HL-60/S4 treated with phorbol 12-myristate 13-acetate at 8.2 ng/mL for 4 days and 3 days (cell line): ENCODE measurements around the gene THBS3.
"Not testable (repeated sequence)": the region's sequence is repeated elsewhere in the genome, so short reads cannot be mapped to it uniquely, and the experiment has no call there.

Experiments
- in situ Hi-C: fragments of 300-500 bp; cut with MboI; formaldehyde crosslinking; loops from 2 replicates; pipeline ENCODE4 v1.15.0; 2022; ENCODE audit warnings: low sequenced_read_pairs

Gene THBS3

GRCh38 chr1:155235375-155235774 is 27.7 kb upstream of the THBS3 start:
- in situ Hi-C loops: not testable (repeated sequence)

DNA sequence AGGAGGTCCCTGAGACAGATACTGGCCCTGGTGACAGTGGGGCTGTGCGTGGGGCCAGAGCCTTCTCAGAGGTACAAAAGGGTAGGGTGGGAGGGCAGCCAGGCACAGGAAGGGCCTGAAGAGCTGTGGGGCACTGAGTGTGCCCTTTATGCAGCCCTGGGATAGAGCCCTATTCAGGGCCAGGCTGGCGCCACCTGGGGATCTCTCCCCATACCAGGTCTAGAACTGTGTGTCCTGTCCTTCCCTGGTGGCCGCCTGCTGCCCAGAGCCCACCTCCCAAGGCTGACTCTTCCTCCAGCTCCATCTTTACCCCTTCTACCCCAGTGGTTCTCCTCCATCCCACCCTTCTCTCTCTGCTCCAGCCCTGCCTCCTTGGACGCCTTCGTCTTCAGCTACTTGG is 25.8 kb upstream of the THBS3 start:
- in situ Hi-C loops: not testable (repeated sequence)

DNA sequence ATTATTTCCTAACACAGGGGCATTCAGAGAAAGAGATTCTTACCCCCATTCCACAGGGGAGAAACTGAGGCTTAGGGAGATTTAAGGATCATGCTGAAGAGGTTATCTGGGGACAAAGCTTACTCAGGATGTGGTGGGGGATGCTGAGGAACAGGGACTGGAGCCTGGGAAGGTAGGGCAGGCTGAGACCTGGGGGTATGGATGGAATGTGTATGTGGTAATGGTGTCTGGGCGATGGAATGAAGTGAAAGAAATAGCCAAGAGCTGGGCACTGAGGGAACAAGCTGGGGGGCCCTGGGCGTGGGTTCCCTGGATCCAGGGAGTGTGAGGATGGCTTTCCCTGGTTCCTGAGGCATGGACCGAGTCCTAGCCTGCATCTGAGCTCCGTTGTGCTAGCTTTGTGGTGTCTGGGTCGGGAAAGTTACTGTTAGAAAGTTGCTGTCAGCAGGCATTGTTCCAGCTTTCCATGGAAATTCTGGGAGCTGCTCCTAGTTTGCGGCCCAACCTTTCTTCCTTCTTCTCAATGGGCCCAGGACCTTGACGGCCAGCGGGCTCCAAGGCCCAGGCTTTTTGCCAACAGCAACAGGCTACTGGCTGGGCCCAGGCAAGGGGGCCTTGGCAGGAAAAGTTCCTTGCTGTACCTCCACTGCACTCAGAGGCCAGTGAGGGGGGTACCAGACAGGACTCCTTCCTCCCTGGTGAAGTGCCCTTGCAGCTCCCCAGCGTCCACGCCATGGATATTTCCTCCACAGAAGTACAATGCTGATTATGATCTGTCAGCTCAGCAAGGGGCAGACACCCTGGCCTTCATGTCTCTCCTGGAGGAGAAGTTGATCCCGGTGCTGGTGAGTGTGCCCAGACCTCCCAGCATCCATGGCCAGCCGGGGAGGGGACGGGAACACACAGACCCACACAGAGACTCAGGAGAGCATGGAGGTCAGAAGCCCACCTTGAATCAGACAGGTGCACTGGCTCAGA is 24.6 kb upstream of the THBS3 start:
- in situ Hi-C loops: not testable (repeated sequence)

- in situ Hi-C loops: not testable (repeated sequence)
Observed at GRCh38 chr1:155231302-155231701, 23.6 kb upstream of the THBS3 start.

DNA sequence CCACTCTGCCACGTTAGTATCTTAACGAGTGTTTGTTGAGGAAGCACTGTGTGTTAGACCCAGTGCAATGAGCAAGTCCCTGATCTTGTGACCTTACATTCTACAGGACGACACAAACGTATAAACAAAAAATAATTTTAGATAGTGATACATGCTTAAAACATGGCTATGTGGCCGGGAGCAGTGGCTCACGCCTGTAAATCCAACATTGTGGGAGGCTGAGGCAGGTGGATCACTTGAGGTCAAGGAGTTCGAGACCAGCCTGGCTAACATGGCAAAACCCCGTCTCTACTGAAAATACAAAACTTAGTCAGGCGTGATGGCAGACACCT is 20.4 kb upstream of the THBS3 start:
- in situ Hi-C loops: no loop called here

- in situ Hi-C loops: no loop called here
Observed at GRCh38 chr1:155227261-155228095, 19.8 kb upstream of the THBS3 start.

GRCh38 chr1:155226910-155227260 is 19.2 kb upstream of the THBS3 start:
- in situ Hi-C loops: no loop called here

DNA sequence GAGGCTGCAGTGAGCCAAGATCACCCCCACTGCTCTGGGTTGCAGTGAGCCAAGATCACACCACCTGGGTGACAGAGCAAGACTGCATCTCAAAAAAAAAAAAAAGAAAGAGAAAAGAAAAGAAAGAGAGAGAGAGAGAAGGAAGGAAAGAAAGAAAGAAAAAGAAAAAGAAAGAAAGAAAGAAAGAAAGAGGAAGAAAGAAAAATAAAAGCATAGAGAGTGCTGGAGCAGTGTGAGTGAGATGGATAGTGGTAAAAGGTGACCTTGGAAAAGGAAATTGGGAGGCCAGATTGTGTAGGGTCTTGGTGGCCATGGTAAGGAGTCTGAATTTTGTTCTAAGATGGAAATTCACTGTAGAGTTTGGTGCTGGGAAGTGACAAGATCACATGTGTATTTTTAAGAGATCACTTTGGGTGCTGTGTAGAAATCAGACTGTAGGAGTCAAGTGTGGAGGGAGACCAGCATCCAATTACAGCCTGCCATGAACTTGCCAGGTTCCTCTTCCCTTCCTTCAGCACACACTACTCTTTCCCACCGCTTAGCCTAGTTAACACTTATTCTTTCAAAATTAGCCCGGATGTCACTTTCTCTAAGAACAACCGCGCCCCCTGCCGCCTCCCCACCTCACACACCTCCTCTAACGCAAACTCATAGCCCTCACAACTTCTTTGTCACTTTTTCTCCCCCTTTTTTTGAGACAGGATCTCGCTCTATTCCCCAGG is 18.7 kb upstream of the THBS3 start:
- in situ Hi-C loops: no loop called here

- in situ Hi-C loops: not testable (repeated sequence)
Observed at GRCh38 chr1:155225404-155225759, 17.7 kb upstream of the THBS3 start.

- in situ Hi-C loops: no loop called here
Observed at GRCh38 chr1:155223047-155223446, 15.3 kb upstream of the THBS3 start.

DNA sequence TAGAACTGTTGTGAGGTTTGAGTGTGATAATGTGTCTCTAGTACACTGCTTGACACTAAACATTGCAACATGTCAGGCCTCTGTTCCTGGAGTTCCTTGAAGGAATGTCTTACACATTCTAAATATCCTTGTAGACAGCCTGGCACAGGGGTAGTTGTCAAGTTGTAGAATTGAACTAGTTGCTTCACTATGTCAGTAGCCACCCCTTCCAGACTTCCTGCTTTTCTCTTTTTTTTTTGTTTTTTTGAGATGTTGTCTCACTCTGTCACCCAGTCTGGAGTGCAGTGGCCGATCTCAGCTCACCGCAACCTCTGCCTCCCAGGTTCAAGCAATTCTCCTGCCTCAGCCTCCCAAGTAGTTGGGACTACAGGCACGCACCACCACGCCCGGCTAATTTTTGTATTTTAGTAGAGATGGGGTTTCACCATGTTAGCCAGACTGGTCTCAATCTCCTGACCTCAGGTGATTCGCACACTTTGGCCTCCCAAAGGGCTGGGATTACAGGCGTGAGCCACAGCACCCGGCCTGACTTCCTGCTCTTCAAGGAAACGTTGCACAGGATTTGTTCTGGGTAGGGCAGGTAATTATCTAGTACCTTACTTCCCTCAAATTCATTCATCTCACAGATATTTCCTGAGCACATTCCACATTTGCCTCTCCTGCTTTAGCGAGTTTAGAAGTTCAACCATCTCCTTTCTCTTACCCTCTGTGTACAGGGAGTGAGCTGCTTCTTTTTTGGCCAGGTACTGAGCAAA is 12.7 kb upstream of the THBS3 start:
- in situ Hi-C loops: not testable (repeated sequence)

GRCh38 chr1:155219592-155220031 is 11.9 kb upstream of the THBS3 start:
- in situ Hi-C loops: no loop called here

DNA sequence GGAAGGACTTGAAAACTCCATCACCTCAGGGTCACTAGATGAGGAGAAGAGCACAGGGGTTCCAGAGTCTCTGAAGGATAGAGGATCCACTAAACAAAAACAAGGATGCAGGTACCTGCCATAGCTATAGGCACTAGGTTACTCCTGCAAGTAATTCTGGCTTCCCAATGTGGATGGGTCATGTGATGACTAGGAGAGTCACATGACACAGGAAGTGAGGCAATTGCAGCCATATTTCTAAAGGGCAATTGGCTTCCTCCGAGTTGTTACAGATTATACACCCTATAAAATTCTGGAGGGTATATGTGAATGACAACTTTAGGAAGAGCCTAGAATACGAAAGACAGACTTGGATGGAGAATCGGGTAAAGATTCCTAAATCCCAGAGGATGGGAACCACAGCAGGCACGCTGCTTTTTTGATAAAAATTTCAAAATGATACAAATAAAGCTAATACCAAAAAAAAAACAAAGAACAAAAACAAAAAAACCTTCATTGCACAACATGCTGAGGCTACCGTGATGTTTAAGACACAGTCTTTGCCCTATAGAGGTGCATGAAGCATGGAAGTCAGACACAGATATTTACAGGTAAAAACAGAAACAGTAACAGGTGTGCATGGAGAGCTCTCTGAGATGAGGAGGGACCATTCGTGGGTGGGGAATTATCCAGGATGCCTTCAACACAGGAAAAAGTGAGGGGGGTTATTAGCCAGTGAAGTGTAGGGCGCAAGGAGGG is 11.3 kb upstream of the THBS3 start:
- in situ Hi-C loops: no loop called here

GRCh38 chr1:155214702-155215101 is 7.0 kb upstream of the THBS3 start:
- in situ Hi-C loops: not testable (repeated sequence)

DNA sequence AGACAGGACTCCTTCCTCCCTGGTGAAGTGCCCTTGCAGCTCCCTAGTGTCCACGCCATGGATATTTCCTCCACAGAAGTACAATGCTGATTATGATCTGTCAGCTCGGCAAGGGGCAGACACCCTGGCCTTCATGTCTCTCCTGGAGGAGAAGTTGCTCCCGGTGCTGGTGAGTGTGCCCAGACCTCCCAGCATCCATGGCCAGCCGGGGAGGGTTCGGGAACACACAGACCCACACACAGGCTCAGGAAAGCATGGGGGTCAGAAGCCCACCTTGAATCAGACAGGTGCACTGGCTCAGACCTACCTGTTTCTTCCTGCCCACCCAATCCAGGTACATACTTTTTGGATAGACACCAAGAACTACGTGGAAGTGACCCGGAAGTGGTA is 4.3 kb upstream of the THBS3 start:
- in situ Hi-C loops: not testable (repeated sequence)

GRCh38 chr1:155211381-155212050 is 3.8 kb upstream of the THBS3 start:
- in situ Hi-C loops: not testable (repeated sequence)

GRCh38 chr1:155210314-155211104 is 2.8 kb upstream of the THBS3 start:
- in situ Hi-C loops: no loop called here

GRCh38 chr1:155209312-155209721 is 1.6 kb upstream of the THBS3 start:
- in situ Hi-C loops: no loop called here
